ENCODE results near the gene OTOGL.
"Not testable (repeated sequence)": the region's sequence is repeated elsewhere in the genome, so short reads cannot be mapped to it uniquely, and the experiment has no call there.

OTOGL gene

DNA sequence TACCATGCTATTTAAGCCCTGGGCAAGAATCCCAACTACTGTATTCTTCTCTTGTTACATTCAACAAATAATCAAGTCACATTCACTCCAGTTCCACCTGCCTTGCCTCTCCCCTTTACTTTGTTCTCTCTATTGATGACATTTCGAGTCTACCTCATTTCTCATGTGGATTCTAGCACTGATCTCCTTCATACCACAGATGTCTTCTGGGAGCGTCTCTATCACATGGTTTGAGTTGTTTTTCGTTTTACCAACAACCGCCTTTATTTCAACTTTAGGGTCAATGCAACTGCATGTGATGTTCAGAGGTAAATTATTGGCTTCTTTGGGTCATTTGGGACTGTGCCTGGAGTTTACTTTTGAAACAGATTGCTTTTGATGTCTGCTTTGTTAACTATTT lies 40.7 kb downstream of the OTOGL start:
- no peak for DNase-seq

DNA sequence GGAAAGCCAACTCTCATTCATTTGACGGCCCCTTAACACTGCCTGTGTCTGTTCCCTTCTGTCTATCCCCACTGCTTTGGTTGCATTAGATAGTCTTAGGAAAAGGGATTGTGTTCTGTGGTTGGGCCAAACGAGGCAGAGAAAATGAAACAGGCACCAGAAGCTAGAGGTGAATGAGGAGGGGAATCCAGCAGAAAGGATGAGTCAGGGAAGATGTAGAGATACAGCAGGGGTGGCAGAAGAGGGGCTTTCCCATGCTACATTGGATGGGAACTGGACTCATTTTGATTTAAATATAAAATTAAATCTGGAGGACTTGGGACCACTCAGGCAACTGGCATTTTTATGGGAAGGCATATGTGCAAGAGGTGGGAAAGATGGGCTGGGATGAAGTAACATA lies 43.3 kb downstream of the OTOGL start:
- no peak for DNase-seq

DNA sequence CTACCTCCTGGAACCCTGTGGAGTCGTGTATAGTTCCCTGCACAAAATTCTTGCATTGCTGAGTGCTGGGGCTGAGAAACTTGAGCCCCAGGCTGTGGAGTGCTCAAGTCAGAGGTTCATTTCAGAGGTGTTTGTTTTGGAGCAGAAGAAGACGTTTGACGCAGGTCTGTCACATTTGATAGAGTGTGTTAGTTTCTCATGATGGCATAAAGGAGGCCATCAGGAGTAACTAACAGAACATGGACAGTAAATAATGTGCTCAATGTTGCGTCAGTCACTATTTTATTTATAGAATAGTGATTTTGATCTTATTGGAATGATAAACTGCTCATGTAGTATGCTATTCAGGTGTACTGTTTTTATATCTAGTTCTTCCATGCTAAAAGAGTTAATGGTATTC lies 44.2 kb downstream of the OTOGL start:
- no peak for DNase-seq

DNA sequence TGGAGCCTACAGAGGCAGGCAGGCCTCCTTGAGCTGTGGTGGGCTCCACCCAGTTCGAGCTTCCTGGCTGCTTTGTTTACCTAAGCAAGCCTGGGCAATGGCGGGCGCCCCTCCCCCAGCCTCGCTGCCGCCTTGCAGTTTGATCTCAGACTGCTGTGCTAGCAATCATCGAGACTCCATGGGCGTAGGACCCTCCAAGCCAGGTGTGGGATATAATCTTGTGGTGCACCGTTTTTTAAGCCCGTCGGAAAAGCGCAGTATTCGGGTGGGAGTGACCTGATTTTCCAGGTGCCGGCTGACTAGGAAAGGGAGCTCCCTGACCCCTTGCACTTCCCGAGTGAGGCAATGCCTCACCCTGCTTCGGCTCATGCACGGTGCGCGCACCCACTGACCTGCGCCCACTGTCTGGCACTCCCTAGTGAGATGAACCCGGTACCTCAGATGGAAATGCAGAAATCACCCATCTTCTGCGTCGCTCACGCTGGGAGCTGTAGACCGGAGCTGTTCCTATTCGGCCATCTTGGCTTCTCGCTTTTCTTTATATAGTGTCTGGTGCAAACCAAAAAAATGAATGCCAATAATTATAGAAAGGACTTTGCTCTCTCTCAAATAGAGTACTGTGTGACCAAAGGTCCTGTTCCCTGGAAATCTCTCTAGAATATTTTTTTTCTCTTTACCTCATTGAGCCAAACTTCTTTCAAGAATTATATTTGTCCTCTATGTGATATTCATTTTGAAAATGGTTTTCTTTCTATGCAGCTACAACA lies 50.4 kb downstream of the OTOGL start:
- not testable (repeated sequence) for DNase-seq

DNA sequence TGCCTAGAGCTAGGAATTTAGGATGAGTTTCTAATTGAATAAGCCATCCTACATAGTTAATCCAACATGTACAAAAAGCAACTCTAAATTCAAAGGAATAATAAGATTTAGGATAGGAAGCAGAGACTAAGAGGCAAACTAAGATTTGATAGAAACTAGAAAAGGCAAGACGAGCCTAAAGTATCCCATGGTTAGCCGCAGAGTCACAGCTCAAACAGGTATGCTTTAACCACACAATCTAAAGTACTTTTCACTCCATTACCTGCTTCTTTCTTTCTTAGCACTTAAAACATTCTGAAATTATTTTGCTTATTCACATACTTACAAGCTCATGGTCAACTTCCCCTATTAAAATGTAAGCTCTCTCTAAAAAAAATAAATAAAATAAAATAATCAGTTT lies 51.8 kb downstream of the OTOGL start:
- DNase-seq: no peak

DNA sequence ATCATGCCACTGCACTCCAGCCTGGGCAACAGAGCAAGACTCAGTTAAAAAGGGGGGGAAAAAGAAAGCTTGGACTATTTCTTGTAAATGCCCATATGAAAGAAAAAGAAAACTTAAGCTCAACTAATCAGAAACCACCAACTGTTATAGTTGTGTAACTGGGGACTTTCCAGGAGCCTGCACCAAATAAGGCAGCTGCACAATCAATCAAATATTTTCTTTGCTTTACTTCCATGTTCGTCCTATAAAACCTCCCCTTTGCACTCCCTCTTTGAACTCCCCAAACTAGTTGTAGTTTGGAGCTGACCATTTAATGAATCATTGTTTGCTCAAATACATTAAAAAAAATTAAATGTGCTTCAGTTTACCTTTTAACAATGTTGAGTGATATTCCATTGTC lies 54.9 kb downstream of the OTOGL start:
- DNase-seq: no peak

DNA sequence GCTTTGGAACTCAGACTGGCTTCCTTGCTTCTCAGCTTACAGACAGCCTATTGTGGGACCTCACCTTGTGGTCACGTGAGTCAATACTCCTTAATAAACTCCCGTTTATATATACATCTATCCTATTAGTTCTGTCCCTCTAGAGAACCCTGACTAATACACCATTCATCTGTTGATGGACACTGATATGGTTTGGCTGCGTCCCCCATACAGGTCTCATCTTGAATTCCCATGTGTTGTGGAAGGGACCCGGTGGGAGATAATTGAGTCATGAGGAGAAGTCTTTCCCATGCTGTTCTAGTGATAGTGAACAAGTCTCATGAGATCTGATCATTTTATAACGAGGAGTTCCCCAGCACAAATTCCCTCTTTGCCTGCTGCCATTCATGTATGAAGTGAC lies 57.0 kb downstream of the OTOGL start:
- DNase-seq: no peak

DNA sequence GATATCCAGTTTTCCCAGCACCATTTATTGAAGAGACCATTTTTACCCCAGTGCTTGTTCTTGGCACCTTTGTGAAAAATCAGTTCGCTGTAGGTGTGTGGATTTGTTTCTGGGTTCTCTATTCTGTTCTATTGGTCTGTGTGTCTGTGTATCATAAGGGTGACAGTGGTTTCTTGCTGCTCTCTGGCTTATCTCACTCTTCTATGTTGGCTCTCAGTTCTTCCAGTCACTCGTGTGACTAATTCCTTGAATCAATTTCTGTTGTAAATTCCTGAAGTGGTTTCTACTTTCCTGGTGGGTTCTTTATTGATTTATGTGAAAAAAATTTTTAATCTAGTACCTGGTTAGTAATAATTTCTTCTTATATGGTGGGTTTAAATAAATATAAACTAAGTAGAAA lies 58.3 kb downstream of the OTOGL start:
- no peak for DNase-seq

DNA sequence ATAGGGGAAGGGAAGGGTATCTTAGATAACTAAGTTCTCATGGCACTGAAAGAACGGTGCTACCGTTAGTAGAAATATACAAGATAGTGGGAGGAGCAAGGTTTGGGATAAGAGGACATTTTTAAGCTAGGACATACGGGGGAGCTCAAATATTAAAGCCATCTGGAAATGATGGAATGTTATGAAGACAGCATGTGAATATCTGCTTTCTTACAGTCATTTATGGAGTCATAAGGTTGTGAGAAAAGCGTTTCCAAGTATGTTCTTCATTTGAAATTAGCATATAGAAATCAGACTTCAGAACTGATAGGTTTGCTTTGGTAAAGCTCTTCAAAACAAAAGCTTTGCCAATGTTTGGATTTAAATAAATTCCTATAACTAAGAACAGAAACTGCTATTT lies 62.3 kb downstream of the OTOGL start:
- DNase-seq: no peak

DNA sequence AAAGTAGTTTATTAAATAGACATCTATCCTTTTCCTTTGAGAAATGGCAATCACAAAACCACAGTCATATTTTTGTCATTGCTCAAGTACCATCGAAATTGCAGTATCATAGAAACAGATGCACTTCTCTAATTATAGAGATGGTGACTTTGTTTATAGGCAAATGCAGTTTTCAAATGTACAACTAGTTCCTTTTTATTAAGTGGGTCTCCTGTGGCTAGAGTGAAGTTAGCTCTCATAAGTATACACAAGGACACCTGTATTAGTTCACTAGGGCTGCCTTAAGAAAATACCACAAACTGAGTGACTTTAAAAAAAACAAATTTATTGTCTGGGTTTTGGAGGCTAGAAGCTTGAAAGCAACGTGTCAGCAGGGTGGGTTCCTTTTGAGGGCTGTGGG lies 62.8 kb downstream of the OTOGL start:
- no peak for DNase-seq

DNA sequence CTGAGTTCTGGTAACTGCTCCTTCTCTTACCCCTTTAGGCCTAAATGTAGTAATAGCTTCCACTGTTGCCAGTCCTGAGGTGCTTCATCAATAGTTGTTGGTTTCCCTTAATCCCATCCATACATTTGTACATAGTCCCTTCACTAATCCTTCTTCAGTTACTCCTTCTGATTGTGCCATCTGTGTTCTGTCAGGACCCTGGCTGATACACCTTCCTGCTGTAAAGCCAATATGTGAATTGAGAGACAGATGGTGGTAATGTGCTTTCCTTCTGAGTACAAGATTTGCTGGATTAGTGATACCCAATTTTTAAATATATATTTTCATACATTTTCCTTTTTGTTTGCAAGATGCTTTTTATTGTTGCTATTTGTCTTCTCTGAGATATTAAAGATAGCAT lies 66.4 kb downstream of the OTOGL start:
- no peak for DNase-seq

DNA sequence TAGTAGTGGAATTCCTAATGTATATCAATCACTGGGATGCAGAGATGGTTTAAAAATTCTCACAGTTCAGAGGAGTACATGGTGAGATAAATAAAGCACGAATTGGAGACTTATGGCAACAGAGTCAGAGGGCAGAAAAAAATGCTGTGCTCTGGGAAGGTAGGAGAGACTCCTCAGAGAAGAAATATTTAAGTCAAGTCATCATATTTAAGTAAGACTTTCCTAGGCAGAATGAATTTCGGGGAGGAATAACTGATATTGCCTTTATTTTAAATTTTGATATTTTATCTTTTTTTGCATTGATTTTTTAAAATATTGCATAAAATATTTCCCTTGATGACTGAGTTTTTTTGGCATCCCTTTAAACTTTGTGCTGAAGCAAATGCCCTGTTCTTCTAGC lies 67.4 kb downstream of the OTOGL start:
- DNase-seq: no peak

DNA sequence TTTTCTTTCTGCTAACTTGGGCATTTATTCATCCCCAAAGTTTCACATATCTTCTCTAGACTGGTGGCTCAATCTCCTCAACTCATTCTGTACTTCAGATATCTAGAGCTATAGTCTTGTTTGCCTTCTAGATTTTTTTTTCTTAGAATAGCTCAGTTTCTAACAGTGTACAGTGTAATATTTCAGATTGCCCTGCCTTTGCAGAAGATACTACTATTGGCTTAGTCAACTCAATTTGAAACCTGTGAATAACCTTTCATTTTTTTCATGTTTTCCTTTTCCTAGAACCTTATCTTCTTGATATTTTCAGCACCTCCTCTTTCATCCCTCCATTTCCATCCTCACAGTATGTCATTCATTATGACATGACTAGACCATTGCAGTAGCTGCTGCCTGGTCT lies 69.6 kb downstream of the OTOGL start:
- no peak for DNase-seq

DNA sequence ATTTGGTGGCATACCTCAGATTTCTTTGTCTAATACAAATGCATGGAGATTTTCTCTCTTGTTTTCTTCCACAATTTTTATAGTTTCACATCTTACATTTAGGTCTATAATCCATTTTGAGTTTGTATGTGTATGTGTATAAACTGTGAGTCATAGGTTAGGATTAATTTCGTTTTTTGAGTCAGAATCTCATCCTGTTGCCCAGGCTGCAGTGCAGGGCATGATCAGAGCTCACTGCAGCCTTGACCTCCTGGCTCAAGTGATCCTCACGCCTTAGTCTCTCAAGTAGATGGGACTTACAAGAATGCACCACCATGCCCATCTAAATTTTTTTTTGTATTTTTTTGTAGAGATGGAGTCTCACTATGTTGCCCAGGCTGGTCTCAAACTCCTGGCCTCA lies 71.6 kb downstream of the OTOGL start:
- DNase-seq: no peak

DNA sequence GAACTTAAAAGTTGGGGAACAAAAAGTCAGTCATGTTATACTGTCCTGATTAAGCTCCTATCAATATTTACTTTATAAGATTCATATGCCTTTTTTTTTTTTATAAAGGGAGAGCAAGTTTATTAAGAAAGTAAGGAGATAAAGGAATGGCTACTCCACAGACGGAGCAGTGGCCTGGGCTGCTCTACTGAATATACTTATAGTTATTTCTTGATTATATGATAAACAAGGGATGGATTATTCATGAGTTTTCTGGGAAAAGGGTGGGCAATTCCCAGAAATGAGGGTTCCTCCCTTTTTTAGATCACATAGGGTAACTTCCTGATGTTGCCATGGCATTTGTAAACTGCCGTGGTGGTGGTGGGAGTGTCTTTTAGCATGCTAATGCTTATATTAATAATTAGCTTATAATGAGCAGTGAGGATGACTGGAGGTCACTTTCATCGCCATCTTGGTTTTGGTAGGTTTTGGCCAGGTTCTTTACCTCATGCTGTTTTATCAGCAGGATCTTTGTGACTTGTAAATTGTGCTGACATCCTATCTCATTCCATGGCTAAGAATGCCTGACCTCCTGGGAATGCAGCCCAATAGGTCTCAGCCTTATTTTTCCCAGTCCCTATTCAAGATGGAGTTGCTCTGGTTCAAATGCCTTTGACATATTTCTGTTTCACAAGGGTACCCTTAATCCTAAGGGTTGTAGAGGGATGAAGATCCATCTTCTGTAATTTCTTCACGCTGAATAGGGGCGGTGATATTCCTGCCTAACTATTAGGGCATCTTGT lies 73.9 kb downstream of the OTOGL start:
- no peak for DNase-seq

DNA sequence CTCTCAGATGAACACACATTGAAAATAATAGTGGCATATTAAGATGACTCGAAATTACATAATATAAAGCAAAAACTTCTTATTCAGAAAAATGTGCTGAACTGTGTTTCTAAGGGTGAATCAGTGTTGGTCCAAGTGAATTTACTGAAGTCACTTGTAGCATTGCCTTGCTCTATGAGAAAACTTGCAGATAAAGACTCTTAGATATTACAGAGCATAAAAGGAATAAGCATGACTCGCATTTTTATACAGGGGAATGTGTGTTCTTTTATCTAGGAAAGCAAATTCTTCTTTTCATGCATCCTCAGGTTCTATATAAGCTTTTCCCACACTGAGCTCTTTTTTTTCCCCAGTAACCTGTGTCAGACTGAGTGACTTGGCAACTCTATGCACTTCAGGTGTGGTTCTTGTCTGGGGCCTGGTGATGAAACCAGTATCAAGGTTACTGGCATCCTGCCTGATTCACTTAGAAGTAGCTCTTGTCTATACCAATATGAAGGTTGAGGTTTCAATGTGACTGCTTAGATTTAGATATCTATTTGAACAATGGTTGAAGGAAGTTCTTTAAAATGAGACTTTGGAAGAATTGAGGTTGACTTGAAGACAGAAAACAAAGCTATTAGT lies 76.1 kb downstream of the OTOGL start:
- no peak for DNase-seq

DNA sequence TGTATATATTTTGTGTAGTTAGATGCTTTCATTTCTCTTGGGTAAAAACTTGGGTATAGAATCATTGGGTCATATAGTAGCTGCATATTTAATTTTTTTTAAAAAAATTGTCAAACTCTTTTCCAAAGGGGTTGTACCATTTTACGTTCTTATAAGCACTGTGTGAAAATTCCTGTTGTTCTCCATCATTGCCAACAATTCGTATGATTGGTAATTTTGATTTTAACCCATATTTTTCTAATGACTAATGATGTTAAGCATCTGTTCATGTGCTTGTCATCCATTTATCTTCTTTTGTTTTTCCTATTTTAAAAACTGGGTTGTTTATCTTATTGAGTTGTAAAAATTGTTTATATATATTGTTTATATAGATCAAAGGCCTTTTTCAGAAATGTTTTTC lies 77.4 kb downstream of the OTOGL start:
- no peak for DNase-seq

DNA sequence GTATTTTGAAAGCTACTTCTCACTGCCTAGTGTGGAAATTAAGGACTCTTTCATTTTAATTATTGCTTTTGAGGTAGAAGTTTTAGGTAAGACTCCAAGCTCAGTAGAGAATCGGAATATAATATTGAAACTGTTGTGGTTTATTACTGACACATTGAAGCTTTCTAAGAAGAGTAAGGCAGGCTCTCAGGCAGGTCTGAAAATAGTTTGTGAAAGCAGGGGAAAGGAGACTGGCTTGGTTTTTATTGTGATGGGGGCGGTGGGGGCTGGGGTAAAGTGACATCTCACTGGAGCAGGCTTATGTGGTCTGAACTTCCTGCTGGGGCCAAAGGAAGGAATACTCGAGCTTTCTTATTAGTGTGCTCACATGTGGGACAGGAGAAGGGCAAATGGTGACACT lies 79.5 kb downstream of the OTOGL start:
- no peak for DNase-seq

DNA sequence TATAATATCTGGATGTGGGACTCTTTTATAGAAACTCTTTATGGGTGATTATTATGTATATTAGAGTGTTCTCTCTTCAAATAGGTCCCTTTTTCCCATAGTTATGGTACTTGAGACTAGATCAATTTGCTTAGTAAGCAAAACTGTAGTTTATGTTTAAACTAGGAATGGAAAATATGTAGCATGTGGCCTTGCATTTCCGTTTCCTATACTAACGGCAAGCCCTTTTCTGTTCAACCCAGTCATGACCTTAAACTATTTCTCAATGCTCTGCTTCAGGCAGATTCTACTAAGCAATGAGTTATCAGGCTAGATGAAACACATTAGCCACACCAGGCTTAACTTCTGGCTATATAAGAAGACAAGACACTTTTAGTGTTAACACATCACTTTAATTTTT lies 84.6 kb downstream of the OTOGL start:
- no peak for DNase-seq

DNA sequence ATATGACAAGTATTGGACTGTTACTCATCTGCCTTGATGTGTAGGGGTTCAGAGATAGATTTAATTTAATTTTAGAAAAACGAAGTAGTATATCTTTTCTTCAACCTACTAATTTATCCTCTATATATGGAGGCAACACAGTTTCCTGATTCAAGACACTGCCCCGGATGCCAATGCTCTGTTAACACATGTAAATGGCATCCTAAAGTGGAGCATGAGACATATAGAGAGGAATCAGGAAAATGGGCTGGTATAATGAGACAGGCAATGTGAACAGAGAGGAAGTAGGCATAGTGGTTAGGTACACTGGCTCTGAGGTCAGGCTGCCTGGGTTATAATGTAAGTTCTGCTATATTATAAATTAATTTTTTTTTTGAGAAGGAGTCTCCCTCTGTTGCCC lies 85.6 kb downstream of the OTOGL start:
- no peak for DNase-seq

DNA sequence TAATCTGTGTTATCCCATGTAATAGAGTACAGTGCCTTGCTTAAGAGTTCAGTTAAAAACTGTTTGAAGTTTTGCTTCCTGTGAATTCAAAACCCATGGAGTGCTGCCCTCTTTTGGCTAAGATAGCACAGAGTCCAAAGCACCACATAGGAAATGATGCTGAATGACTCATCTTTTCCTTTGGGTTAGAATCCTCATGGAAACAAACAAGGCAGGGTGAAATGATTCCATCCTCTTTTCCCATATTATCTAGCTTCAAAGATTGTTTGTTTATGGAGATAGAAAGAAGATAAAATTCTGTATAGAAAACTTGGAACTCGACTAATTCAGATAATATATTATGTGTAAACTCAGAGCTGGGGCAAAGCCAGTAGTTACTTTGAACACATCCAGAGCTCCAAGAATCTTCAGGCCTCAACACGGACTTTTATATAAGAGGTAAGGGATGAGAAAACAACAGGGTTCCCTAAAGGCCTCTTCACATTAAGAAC lies 87.4 kb downstream of the OTOGL start:
- DNase-seq: peak; percentile 51

DNA sequence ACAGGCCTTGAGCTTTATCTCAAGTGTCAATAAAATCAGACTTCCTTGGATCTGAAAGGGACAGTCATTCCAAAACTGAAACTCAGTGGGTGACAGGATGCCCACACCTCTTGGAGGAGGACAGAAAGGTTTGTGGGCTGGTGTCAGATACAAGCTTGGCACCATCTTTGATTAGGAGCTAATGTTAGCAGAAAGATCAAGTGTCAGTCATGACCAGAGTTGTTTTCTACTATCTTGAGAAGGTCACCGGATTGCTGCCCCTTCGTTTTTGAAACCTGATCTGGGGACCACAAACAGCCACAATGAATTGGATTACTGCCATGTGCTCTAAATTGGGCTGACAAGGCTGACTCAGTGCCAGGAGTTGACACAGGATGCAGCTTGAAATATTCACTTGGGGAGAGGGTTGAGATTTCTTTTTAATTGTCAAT lies 88.3 kb downstream of the OTOGL start:
- DNase-seq: no peak

DNA sequence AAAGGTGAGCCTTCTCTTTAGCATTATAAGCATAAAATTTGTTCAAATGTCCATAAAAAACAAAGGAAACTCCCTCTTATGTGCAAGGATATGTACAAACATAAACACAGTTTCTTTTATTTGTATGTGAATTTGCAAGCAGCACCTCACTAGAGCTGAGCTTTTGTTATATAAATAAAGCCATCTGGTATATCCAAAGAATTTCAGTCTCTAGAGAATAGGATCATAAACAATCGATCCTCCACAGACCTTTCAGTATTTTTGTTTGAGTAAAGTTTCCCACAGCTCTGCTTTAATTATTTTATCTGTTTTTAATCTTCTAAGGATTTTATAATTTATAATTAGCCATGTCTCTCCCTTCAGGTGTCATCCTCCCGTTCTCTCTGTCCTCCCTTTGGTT lies 89.2 kb downstream of the OTOGL start:
- DNase-seq: no peak

DNA sequence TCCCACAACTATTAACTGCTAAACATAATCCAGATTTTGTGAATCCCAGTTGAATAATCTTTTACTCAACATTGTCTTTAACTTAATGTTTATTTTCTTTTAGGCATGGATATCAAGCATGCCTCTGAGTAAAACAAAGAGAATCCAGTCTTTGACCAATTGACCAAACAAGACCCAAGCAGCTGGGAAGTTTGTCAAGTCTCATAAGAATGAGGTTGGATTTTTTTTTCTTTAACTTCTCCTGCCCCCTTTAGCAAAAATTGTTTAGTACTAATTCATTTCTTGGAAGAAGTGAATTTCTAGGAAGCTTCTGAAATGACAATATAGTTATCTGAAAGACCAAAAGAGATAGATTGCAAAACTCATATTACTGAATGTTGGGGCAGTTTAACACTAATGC lies 89.9 kb downstream of the OTOGL start:
- no peak for DNase-seq
